GM19467 (cell line): Measurements from ENCODE around the gene RNF220.
"Not testable (repeated sequence)": the region's sequence is repeated elsewhere in the genome, so short reads cannot be mapped to it uniquely, and the experiment has no call there.

Experiments
- ATAC-seq: cut with Tn5 transposase; IDR thresholded peaks from one replicate; pipeline ENCODE4 v1.9.1; 2021; ENCODE audit warnings: mild to moderate bottlenecking, moderate library complexity; ENCODE audit not compliant: unreplicated experiment

Gene RNF220

DNA sequence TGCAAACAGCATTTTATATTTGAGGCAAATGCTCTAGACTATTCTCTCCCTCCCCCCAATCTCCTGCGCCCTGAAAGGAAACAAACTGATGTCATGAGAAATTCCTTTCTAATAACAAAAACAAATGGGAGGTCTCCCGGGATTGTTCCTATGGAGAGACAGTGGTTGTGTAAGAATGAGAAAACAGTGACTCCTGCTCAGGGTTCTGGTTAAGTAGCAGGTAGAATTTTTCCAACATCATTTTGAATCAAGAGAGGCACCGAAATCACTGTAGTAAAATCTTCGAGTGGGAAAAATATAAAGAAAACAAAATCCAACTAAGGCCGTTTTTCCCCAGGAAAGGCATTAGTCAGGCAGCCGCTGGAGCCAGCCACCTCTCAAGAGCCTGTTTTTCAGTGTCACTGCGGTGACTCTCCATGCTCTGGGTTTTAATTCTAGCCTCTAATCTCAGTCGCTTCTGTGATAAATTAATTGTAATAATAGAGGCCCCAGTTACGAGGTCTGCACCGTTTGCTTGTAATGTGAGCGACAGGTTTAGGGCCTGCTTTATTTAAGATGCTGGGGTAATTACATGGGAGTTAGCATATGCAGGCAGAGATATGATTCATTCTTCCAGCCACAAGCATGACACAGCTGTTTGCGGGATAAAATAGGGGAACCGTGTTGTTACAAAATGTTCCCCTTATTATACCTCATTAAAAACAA is 80.3 kb downstream of the RNF220 start:
- ATAC-seq: no peak

DNA sequence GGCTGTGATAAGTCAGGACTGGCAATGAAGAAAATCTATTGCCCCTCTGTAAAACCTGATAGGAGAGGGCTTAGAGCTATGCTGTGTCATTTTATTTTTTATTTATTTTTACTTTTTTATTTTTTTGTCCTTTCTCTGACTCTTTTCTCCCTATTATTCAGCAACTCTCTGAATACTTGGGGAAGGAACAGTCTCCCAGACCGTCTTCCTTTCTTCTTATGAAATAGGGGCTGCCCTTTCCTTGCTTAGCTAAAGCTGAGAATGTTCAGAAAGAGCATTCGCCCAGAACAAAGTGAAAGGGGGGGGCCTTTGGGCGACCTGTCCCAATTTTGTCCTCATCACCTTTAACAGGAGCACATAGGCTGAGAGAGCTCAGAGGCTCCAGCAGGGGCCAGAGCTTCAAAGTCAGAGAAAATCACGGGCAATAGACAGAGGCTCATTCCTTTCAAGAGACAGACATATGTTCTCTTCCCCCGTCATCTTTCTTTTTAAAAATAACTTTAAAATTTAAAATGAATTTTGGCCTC is 80.9 kb downstream of the RNF220 start:
- no peak for ATAC-seq

DNA sequence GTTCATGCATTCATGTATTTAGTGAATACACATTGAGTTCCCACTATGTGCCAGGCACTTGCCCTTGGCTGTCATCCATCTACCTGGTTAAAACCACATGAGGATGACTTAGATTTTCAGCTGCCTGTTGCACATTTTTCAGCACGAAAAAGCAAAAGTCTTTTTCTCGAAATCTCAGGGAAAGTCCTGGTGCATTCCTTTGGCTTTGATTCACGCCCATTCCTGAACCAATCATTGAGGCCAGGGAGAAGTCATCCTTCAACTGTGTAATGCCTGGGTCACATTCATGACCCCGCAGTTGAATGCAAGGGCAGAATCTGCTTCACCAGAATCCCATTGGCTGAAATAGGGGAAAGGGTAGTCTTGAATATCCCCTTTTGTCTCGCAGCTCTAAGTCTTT is 84.4 kb downstream of the RNF220 start:
- ATAC-seq: no peak

DNA sequence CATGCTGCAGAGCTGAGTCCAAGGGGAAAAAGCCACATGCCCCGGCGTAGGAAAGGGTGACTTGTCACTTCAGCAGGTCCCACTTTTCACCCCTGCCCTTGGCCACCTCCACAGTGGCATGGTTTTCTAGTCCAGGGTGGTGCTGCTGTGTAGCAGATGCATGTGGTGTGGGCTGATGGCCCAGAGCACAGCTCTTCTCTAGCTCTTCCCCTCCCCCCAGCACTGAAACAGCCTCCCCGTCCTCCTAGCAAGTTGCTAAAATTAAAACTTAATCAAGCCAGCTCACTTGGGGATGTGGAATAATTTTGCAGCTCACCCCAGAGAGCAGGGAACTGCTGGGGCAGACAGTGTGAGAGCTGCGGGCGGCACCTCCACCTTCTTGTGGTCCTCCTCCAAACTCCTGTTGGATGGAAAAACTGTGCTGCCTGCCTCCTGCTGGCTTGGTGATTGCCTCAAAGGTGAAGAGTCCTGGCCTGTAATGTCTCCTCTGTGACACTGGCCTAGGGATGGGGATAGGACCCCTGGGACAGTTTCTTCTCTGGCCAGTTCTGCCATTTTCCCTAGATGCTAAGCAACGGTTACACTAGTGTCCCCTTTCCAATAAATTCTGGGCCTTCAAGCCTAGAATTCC is 91.6 kb downstream of the RNF220 start:
- ATAC-seq: no peak

DNA sequence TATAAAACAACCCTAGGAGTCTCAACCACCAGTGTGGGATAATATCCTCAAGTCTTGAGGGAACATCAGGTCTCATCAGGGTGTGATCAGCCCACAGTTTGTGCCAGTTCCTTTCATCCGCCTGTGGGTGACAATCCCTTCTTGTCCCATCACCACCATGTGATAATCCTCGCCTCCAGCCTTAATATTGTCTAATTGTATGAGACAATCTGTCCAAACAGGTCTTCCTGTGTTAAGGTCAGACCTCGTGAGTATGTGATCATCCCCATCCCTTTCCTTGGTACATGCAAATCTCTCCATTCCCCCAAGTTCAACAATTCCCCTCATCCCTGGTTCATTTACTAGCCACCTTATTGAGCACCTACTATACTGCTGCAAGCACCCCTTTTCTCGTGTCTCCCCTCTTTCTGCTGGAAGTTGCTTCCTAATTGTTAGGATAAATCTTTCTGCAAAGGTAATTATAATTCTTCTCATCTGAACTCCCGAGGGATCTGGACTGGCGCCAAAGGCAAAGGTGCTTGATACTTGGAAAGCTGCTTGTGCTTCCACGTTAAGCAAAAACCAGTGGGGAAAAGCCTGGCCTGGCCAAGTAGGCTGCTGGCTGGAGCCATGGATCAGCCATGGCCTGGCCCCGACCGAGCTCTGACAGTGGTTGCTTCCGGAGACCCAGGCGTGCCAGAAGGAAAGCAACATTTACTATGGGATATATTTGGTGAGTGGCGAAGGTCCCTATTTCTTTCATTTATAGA is 92.5 kb downstream of the RNF220 start:
- ATAC-seq: no peak

DNA sequence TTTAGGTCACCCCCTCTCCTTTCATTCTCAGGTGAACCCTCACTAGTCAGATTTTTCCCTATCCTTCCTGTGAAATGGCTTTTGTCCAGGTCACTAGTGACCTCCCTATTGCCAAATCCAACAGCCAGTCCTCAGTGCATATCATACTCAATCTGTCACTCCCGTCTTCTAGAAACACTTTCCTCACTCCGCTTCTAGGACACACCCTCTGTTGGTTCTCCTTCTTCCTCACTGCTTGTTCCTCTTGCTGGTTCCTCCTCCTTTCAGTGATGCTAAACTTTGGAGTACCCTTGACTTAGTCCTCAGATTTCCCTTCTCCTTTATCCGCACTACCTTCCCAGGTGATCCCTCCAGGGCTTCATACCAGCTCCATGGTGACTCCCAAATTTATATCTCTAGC is 94.3 kb downstream of the RNF220 start:
- ATAC-seq: no peak

DNA sequence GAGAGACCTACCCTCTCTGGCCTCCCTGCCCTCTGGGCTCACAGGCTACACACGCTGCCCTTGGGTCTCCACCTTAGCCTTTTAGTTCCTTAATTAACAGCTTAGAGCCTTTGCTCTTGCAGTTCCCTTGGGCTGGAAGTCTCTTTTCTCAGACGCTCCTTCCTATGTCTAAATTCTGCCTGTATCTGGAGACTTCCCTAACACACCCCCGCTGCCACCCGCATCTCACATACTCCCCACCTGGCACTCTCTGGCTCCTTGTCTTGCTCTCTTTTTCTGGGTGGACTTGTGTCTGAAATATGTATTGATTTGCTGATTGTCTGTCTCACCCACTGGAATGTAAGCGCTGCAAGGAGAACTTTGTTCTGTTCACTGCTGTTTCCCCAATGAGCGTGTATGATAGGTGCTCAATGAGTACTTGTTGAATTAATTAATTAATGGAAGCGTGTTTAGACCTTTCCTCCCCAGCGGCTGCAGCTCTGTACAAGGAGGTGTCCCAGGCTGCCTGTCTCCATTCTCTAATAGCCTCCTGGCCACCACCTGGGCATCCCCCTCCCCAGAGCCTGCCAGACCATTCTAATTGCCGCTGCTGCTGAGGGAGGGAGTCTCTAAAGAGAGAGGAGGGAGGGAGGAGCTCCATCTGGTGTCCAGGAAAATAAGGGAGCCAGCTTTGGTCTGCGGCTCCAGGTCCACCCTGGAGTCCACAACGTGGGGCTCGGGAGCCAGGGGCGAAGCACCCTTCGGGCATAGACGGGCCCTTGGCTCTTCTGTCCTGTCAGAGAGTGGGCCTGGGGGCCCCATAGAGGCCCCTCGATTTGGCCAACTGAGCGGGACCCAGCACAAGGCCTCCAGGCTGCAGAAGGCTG is 95.4 kb downstream of the RNF220 start:
- ATAC-seq: no peak

DNA sequence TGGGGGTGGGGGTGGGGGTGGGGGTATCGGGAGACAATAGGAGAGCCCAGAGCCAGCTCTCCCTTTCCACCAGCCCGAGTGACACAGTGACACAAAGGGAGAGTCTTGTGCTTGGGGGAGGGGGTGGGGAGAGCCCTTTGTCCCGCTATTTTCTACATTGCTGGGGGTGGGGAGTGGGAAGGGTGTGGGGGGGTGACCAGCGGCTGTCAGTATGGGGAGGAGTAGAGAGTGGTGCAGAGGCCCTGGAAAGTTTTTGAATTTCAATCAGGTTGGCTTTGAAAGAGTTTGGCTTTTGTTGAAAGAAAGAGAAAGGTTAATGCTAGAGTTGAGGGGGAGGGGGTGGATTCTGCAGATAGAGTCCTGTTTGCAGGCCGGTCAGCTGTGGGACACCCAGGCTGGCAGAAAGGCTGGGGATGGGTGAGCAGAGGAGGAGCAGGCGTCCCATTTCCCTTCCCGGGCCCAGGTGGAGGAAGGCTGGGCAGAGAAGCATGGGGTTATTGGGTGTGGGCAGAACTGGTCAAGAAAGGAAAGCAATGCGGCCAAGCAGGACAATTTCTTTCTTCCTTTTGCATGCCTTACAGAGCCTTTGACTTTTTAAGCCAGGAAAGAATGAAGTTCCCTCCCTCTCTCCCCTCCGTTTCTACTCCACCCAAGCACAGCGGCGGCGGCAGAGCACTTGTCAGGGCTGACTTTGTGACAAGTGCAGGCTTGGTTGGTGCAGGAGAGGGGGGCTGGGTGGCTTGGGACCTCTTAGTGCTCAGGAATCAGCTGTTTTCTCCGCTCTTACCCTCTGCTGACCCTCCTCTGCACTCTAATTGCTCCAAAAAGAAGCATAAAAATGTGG is 96.2 kb downstream of the RNF220 start:
- no peak for ATAC-seq

DNA sequence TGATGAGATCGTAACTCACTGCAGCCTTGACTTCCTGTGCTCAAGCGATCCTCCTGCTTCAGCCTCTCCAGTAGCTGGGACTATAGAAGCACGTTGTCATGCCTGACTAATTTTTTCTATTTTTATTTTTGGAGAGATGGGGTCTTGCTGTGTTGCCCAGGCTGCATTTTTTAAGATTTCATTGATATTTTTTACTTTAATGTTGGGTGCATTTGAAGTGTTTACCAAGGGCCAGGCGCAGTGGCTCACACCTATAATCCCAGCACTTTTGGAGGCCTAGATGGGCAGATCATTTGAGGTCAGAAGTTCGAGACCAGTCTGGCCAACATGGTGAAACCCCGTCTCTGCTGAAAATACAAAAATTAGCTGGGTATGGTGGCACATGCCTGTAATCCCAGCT is 97.8 kb downstream of the RNF220 start:
- not testable (repeated sequence) for ATAC-seq

DNA sequence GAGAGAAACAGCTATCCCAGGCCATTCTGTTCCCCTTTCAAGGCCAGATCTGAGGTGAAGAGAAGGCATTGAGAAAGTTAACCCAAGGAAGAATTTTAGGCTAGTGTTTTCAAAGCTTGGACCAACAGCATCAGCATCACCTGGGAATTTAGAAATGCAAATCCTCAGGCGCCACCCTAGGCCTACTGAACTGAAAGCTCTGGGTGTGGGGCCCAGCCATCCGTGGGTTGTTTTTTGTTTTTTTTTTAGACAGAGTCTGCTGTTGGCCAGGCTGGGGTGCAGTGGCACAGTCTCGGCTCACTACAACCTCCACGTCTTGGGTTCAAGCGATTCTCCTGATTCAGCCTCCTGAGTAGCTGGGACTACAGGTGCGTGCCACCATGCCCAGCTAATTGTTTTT is 98.6 kb downstream of the RNF220 start:
- ATAC-seq: no peak

DNA sequence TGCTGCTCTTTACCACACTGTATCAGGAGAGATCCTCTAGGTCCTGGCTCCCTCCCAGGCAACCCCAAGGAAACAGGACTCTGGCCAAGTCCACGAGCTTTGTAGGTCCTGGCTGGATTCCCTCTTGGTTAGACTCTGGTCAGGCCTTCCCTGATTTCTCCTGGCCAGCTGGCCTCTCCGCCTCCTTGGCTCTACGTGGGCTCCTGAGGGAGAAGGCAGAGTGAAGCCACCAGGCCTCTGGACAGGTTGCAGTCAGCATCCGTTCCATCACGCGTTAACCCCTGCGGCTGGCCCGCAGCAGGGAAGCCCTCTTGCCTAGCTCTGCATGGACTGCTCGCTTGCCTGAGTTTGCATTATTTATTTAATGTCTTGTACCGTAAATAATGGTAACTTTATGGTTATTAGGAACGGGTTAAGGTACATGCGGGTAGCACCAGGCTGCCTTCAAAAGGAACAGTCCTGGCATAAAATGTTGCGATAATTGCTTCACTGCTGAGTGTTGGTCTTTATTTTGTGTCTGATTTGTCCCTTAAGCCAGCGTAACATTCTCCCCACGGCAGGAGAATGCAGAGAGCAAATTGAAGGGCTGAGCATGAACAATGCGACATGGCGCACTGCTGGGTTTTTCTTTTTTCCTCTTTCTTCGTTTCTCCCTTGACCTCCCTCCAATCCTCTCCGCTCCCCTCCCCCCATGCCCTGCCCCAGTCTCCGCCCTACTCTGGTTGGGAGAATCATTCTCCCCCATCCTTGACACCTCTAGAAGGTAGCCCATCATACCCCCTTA is 100.3 kb downstream of the RNF220 start:
- ATAC-seq: no peak

DNA sequence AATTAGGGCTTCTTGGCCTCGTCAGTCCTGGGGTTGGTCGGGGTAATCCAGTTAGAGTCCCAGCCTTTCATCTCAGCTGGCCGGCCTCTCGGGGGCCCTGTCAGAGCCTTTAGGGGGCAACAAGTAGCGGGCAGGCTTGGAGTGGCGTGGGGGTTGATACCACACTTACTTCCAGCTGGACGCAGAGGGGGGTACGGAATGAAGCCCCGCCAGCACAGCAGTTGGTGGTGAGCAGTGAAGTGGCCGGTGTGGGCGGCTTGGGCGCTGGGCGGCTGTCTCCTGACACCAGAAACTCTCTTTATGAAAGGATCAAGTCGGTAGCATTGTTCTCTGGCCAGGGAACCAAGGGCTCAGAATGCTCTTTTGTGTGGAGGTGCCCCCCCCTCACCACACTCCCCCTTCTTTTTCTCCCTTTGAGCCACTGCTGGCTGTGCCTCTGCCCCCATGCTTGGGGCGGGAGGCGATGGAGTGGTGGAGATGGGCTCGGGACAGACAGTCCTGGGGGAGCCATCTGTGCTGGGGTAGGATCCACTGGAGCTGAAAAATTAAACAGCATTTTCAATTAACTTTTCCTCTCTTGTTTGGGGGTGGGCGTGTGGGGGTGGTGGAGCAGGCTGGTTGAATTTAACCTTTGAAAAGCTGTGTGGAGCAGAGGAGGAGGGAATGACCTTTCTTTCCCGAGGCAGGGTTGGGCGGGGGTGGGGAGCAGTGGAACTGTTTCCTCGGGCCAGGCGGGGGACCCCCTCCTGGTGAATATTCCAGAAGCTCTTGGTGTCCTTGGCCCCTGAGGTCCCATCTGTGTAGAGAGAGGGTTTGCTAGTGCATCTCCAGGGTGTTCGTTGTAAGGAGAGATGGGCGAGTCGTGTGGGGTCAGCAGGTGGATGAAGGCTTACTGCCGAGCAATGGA is 102.7 kb downstream of the RNF220 start:
- ATAC-seq: no peak

DNA sequence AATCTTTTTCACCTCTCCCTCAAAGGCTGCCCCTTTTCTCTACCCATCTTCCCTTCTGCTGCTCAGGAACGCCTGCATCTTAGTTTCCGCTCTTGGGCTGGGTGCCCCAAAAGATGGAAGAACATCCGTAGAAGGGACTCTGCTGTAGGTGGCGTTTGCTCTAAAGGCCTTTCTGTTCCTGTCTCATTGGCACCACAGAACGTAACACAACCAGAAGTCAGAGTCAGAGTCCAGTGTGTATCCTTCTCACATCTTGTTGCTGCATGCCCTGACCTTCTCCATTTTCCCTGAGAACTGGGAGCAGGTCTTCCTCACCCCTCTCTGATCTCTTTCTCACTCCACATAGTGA is 103.3 kb downstream of the RNF220 start:
- ATAC-seq: no peak

DNA sequence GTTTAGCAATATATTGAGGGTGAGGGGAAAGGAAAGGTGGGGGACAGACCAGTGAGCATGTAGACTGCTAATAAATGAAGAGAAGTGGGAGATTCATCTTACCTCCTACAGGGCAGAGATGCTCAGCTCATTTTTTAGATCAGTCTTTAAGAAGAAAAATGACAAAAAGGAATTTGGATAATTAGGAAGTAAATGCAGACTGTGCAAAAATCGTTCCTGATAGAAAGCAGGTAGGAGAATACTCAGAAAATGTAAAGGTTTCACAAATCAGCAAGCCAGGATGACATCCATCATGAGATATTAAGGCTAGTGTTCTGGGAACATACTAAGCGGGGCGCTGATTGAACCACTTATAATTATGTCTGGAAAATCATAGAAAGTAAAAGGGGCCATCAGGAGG is 106.3 kb downstream of the RNF220 start:
- no peak for ATAC-seq

DNA sequence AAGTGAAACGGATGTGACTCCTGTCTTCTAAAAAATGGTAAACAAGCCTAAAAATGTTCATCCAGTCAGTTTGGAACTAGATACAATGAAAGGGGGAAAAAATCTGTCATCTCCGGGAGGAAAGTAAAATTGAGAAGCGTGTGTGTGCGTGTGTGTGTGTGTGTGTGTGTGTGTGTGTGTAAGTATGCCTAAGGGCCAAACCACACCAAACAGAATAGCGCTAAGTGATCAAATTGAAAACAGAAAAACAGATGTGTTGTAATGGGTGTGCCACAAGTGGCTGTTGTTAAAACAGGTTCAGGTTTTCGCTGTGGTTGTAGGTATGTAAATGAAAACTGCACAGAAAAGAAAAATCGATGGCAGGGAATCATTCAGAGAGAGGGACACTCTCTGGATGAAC is 106.7 kb downstream of the RNF220 start:
- no peak for ATAC-seq

DNA sequence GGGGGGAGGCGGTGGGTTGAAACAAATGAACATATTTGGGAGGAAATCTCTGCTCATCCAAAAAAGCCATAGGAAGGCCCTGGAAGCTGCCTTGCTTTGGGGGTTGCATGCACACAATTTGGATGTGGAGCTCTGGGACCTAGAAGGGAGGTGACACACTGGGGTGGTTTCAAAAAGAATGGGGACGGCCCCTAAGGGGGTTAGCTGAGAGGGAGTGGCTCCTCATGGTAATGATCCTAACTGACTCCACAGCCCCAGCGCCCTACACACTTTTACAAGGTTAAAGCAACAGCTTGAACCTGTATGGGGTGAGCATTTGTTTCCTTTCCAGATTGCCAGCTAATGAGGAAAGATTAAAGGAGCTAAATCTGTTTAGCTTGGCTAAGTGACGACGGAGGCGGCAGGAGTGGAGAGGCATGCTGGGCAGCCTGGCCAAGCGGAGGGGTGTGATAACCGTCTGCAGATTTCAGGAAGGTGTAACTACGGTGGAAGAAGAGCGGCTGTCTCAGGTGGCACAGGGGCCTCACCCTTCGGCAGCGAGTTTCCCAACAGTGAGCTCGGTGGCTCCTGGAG is 107.3 kb downstream of the RNF220 start:
- no peak for ATAC-seq

DNA sequence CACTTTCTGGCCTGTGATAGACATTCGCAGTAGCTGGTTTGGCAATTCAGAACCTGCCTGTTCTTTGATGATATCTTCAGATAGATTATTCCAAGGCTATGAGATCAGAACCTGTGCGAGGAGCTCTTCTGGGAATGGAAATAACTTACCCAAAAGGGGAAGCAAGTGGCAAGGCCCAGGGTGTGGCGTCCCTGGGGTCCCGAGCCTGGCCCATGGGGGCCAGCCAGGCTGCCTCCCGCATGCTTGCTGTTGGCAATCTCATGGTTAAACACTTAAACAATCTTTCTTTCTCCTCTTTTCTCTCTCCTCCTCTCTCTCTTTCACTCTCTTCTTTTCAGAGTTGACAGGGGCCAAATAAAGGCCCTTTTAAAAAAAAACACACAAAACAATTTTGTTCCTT is 108.1 kb downstream of the RNF220 start:
- no peak for ATAC-seq

DNA sequence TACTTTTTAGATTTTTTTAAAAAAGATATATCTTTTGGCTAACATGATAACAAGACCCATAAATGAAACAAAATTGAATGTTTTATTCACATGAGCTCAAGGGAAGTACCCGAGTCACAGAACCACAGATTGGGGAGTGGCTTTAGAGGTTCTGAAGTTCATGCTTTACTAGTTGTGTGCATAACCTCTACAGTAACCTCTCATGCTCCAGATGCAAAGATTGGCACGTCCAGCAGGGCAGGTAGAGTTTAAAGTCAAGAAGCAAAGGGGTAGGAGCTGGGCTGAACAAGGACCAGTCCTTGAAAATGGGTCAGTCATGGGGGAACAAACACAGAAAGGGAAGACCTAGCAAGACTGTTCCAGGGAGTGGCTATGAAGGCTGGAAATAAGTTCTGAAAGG is 109.6 kb downstream of the RNF220 start:
- no peak for ATAC-seq
